ENCODE measurements around the gene TRIM31. TPM values are rescaled to one million over a fixed set of nuclear protein-coding genes. Genes with fewer than 3 reads are reported as not detected.

The TRIM31 gene
- total RNA-seq, 1 donor from 2014 or later, result not detected

GRCh38 chr6:30136570-30137286, 23.8 kb upstream of the TRIM31 start:
- Histone ChIP-seq H3K4me3 (ENCODE audit: insufficient read depth, low read depth, low read length) (no peak overlapping the region), H3K36me3 (ENCODE audit: insufficient read depth, low read length) (no peaks in the 10 kb centered on the region), H3K9ac (ENCODE audit: low read length) (no peak overlapping the region), H3K4me2 (ENCODE audit: low read length) (no peak overlapping the region), H3K27ac (ENCODE audit: low read depth, low read length) (no peak overlapping the region), H3K9me3 (ENCODE audit: insufficient read depth, low read depth, low read length) (no peaks in the 10 kb centered on the region), H3K79me2 (ENCODE audit: insufficient read depth, low read length) (no peaks in the 10 kb centered on the region), H4K20me1 (ENCODE audit: insufficient read depth, low read length) (no peaks in the 10 kb centered on the region), H3K4me1 (ENCODE audit: insufficient read depth, low read length) (no peaks in the 10 kb centered on the region), H2AFZ (ENCODE audit: low read depth, low read length) (no peak overlapping the region), H3K27me3 (ENCODE audit: insufficient read depth, low read length) (peaks cover 25% of the 10 kb centered on the region)
- Mint-ChIP-seq H3K27me3 (ENCODE audit: low read depth, unreplicated experiment) (peaks cover 39% of the 10 kb centered on the region), H3K36me3 (ENCODE audit: low read depth, unreplicated experiment) (no peaks in the 10 kb centered on the region), H3K4me3 (ENCODE audit: unreplicated experiment) (no peak overlapping the region), H3K4me1 (ENCODE audit: low read depth, unreplicated experiment) (no peaks in the 10 kb centered on the region), H3K9me3 (ENCODE audit: unreplicated experiment) (peaks cover 2% of the 10 kb centered on the region), H3K27ac (ENCODE audit: unreplicated experiment) (no peak overlapping the region)
- TF ChIP-seq EZH2 (IDR thresholded peaks at IDR 0.05; ENCODE audit: insufficient read depth, low read length) (no peak), CTCF (IDR thresholded peaks at IDR 0.05; ENCODE audit: insufficient read depth, low read depth, low read length) (no peak)
- FAIRE-seq (no peak), DNase-seq (ENCODE audit: low read depth) (no peak)

GRCh38 chr6:30135757-30136156, 22.9 kb upstream of the TRIM31 start, which contains the start of gene TRIM40:
Gene TRIM40, plus strand, starts transcription at chr6:30136140. Its CDS starts 897 bp downstream, at chr6:30137037.
- no peaks in the 10 kb centered on the region for H3K4me1 Mint-ChIP-seq (ENCODE audit: low read depth, unreplicated experiment)
- no peak within 1 kb of the TSS for H2AFZ ChIP-seq (ENCODE audit: low read depth, low read length)
- no peak within 1 kb of the TSS for H3K4me3 Mint-ChIP-seq (ENCODE audit: unreplicated experiment)
- TF ChIP-seq CTCF (IDR thresholded peaks at IDR 0.05; ENCODE audit: insufficient read depth, low read depth, low read length) (no peak), EZH2 (IDR thresholded peaks at IDR 0.05; ENCODE audit: insufficient read depth, low read length) (no peak)
- H3K9me3 ChIP-seq (ENCODE audit: insufficient read depth, low read depth, low read length), result no peaks in the 10 kb centered on the region
- no peaks in the 10 kb centered on the region for H3K36me3 Mint-ChIP-seq (ENCODE audit: low read depth, unreplicated experiment)
- no peaks in the 10 kb centered on the region for H3K79me2 ChIP-seq (ENCODE audit: insufficient read depth, low read length)
- no peak within 1 kb of the TSS for H3K27ac Mint-ChIP-seq (ENCODE audit: unreplicated experiment)
- no peak within 1 kb of the TSS for H3K4me3 ChIP-seq (ENCODE audit: insufficient read depth, low read depth, low read length)
- H3K4me1 ChIP-seq (ENCODE audit: insufficient read depth, low read length), result no peaks in the 10 kb centered on the region
- H3K9ac ChIP-seq (ENCODE audit: low read length), result no peak within 1 kb of the TSS
- DNase-seq (ENCODE audit: low read depth) (no peak), FAIRE-seq (no peak)
- H3K36me3 ChIP-seq (ENCODE audit: insufficient read depth, low read length), result no peaks in the 10 kb centered on the region
- peaks cover 23% of the 10 kb centered on the region for H3K27me3 ChIP-seq (ENCODE audit: insufficient read depth, low read length)
- peaks cover 2% of the 10 kb centered on the region for H3K9me3 Mint-ChIP-seq (ENCODE audit: unreplicated experiment)
- no peaks in the 10 kb centered on the region for H4K20me1 ChIP-seq (ENCODE audit: insufficient read depth, low read length)
- H3K27ac ChIP-seq (ENCODE audit: low read depth, low read length), result no peak within 1 kb of the TSS
- H3K27me3 Mint-ChIP-seq (ENCODE audit: low read depth, unreplicated experiment), result peaks cover 48% of the 10 kb centered on the region
- no peak within 1 kb of the TSS for H3K4me2 ChIP-seq (ENCODE audit: low read length)

- H3K27ac Mint-ChIP-seq (ENCODE audit: unreplicated experiment), result no peak overlapping the region
- Histone ChIP-seq H2AFZ (ENCODE audit: low read depth, low read length) (no peak overlapping the region), H3K4me3 (ENCODE audit: insufficient read depth, low read depth, low read length) (no peak overlapping the region), H4K20me1 (ENCODE audit: insufficient read depth, low read length) (no peaks in the 10 kb centered on the region), H3K9ac (ENCODE audit: low read length) (no peak overlapping the region), H3K4me2 (ENCODE audit: low read length) (no peak overlapping the region), H3K36me3 (ENCODE audit: insufficient read depth, low read length) (no peaks in the 10 kb centered on the region), H3K79me2 (ENCODE audit: insufficient read depth, low read length) (no peaks in the 10 kb centered on the region), H3K9me3 (ENCODE audit: insufficient read depth, low read depth, low read length) (no peaks in the 10 kb centered on the region), H3K27ac (ENCODE audit: low read depth, low read length) (no peak overlapping the region), H3K4me1 (ENCODE audit: insufficient read depth, low read length) (no peaks in the 10 kb centered on the region), H3K27me3 (ENCODE audit: insufficient read depth, low read length) (peaks cover 27% of the 10 kb centered on the region)
- H3K27me3 Mint-ChIP-seq (ENCODE audit: low read depth, unreplicated experiment), result peaks cover 52% of the 10 kb centered on the region
- FAIRE-seq, result no peak
- H3K9me3 Mint-ChIP-seq (ENCODE audit: unreplicated experiment), result no peaks in the 10 kb centered on the region
- no peak overlapping the region for H3K4me3 Mint-ChIP-seq (ENCODE audit: unreplicated experiment)
- no peaks in the 10 kb centered on the region for H3K4me1 Mint-ChIP-seq (ENCODE audit: low read depth, unreplicated experiment)
- no peaks in the 10 kb centered on the region for H3K36me3 Mint-ChIP-seq (ENCODE audit: low read depth, unreplicated experiment)
- no peak for TF ChIP-seq CTCF (IDR thresholded peaks at IDR 0.05; ENCODE audit: insufficient read depth, low read depth, low read length)
- no peak for TF ChIP-seq EZH2 (IDR thresholded peaks at IDR 0.05; ENCODE audit: insufficient read depth, low read length)
- no peak for DNase-seq (ENCODE audit: low read depth)
These were observed 22.3 kb upstream of the TRIM31 start for GRCh38 chr6:30135147-30135546.

All from astrocyte (in vitro differentiated cells and primary cell).